Right ventricle myocardium superior (tissue), 1 donor: Measurements from ENCODE around the gene TRIM71. TPM values are rescaled to one million over a fixed set of nuclear protein-coding genes. Genes with fewer than 3 reads are reported as not detected.
"Not testable (repeated sequence)": the region's sequence is repeated elsewhere in the genome, so short reads cannot be mapped to it uniquely, and the experiment has no call there.

Experiments
- ATAC-seq: fragments of 200-7000 bp; cut with Tn5 transposase; one replicate; pipeline ENCODE4 v1.9.1; 2020; ENCODE audit warnings: mild to moderate bottlenecking; ENCODE audit not compliant: poor library complexity
- DNase-seq: peaks from one replicate; pipeline ENCODE4 v3.0.0-alpha.2; 2020
- intact Hi-C: fragments of 100-400 bp; cut with DNase I; formaldehyde crosslinking; loops from one replicate; pipeline ENCODE4 v1.11.2; 2022
- total RNA-seq: library from RNA; stranded (reverse); fragmentation: NEBNext Ultra II Directional; extraction: Animal tissue kit (Norgen Biotek cat#: 25700); gene quantifications from one replicate; pipeline ENCODE4 v1.2.1, GENCODE V29; 2021
- donor health status: DM: no; HTN: yes; CAD: no; lungs with severe emphysema.

Gene TRIM71
- total RNA-seq, 1 donor from 2014 or later = not detected

DNA sequence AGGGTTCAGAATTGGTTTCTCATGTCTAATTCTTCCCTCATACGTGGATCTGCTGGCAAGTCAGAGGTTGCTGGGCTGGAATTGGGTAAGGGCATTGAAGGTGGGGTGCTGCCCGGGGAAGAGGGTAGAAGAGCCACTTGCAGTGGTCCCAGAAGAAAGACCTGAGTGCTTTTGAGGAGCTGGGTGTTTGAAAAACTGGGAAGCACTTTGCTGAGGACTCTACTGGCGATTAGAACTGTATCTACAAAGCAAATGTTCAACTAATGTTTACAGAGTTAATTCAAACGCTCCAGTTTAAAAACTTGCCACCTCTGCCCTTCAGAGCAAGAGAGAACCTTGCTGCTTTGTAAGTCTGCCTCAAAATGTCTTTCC lies 21.9 kb downstream of the TRIM71 start:
- intact Hi-C loops = no loop called here
- ATAC-seq (no peak), DNase-seq (no peak)

- ATAC-seq (no peak), DNase-seq (no peak)
These were observed 22.5 kb downstream of the TRIM71 start for GRCh38 chr3:32840086-32840841.

GRCh38 chr3:32841341-32841740 lies 23.5 kb downstream of the TRIM71 start:
- no peak for ATAC-seq
- intact Hi-C loops = no loop called here
- DNase-seq = no peak

More at GRCh38 chr3:32840086-32840841, 22.5 kb downstream of the TRIM71 start:
- intact Hi-C loops = no loop called here

DNA sequence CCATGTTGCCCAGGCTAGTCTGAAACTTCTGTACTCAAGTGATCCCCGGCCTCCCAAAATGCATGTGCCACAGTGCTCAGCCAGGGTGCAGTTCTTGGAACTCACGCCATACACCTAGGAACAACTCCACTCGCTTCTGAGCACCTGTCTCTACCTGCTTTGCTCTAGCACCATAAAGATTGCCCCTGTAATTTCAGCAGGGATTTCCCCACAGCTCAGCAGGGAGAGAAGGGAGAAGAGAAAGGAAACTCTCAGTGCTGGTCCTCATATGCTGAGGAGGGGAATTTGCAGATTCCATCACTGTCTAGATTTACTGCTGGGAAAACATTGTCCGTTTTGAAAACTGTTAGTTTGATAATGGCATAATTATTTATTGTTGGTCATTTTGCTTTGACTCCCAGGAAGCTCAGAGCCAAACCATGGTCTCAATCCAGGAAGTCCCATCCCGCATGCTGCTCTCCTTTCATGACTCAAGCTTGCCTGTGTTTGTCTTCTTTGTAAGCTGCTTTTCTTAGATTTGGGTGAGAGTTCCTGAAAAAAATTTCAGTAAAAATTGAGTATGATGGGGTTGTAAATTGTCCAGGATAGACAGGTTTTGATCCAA lies 24.2 kb downstream of the TRIM71 start:
- intact Hi-C loops = no loop called here
- no peak for DNase-seq
- ATAC-seq = no peak

DNA sequence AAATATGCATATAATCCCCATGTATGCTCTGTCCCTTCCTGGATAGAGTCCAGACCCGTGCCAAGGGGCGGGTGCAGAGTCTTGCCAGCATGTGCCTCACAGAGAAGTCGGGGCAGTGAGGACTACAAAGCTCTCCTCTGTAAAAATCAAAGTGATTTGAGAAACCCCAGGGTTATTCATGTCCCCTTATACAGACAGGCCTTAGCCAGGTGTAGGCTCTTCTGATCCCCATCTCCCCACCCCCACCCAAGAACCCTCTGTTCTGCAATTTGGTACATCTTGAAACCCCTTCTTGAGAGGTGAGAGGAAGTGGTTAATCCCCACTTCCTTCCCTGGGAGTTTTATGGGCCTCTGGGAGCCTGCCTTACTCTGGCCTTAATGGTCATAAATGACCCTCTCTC lies 24.7 kb downstream of the TRIM71 start:
- ATAC-seq (no peak), DNase-seq (no peak)
- intact Hi-C loops = no loop called here

DNA sequence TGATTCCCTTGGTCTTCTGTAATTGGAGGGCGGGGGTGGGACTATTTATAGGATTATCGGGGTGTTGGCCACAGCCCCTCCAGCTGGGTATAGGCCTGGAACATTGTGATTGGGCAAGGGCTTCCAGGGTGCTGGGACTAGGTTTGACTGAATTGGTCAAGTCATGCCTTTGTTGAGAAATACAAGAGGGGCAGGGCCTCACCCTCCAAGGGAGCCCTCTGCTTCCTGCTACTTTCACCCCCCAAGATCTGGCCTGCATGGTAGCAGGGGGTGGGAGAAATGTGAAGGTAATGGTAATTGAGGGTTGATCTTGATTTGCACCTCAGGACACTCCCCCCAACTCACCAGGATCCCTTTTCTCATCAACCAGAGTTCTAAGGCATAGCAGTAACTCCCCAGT lies 25.2 kb downstream of the TRIM71 start:
- ATAC-seq = no peak
- no peak for DNase-seq
- intact Hi-C loops = no loop called here

DNA sequence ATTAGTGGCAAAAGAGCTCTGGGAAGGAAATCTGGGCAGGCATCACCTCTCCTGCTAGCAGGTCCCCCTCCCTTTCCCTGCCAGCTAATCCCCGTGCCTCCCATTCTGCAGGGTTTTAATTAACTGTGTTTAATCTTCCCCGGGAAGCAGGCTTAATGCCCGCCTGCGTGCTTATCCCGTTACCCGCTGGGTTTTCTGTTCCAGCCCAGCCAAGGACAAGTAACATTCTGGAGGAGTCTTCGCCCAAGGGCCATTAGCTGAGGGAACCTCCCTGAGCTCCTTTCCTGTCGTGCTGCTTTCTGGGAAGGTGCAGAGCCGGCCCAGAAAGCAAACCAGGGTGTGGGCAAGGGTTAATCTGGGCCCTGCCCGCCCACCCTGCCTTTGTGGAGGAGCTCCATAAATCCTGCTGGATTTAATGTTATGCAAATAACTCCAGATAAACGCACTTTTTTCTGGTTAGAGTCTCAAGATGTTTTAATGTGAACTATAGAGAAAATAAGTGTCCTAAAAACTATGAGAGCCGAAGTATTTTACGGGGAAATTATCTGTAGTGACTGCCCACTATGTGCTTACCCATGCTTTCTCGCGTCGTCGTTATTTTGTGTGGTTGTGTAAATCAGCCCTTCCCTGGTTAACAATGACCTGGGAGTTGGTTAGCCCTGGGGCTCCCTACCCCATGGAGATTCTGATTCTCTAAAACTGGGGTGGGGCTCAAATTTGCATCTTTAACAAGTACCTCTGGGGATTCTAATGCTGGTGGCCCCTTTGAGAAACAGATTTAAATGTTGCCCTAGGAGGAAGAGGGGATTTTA lies 25.9 kb downstream of the TRIM71 start:
- intact Hi-C loops = no loop called here
- ATAC-seq (no peak), DNase-seq (no peak)

GRCh38 chr3:32844322-32844654 lies 26.5 kb downstream of the TRIM71 start:
- no peak for ATAC-seq
- intact Hi-C loops = no loop called here
- DNase-seq = no peak

DNA sequence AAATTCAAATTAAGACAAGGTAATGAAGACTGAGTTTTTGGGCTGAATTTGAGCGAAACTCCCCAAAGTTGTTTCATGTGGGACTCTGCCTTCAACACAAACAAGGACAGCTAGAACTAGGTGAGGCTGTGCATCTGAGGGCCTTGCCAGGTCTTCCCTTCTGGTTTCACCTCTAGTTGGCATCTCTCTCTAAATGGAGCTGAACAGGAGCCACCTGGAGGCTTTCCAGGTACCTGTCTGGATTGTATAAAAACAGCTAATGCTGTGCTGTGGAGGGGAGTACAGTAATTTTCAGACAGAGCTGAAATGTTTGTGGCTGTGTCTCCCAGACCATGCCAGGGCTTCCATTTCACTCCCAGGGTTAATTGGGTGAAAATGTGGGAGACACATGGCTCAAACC lies 27.1 kb downstream of the TRIM71 start:
- intact Hi-C loops = no loop called here
- DNase-seq = no peak
- ATAC-seq = no peak

GRCh38 chr3:32845546-32845945 lies 27.7 kb downstream of the TRIM71 start:
- DNase-seq, intact Hi-C loops, ATAC-seq: not testable (repeated sequence)

- intact Hi-C loops, ATAC-seq, DNase-seq: not testable (repeated sequence)
These were observed 29.2 kb downstream of the TRIM71 start for GRCh38 chr3:32847045-32847444.

- ATAC-seq = peak; percentile 92
- intact Hi-C loops = no loop called here
- DNase-seq = no peak
These were observed 29.7 kb downstream of the TRIM71 start for GRCh38 chr3:32847528-32847927.

DNA sequence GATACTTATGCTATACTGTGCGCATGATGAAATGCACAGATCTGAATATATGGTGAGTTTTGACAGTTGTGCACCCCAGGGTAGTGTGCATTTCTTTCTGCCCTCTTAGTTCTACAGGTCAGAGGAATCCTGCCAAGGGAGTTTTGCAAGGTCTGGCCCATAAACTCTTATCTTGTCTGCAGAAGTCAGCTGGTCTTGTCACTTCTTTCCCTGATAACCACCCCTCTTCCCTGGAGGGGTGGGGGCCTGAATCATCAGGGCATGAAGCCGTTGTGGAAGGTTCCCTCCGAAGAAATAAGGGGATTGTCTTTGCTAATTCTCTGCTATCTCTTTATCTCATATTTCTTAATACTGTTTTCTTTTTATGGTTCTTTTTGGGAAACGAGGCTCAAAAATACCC lies 30.4 kb downstream of the TRIM71 start:
- ATAC-seq = peak; percentile 82
- DNase-seq = no peak
- intact Hi-C loops = no loop called here

- intact Hi-C loops = no loop called here
- no peak for DNase-seq
- ATAC-seq = no peak
These were observed 31.2 kb downstream of the TRIM71 start for GRCh38 chr3:32849046-32849445.

- no peak for DNase-seq
- ATAC-seq = no peak
- intact Hi-C loops = no loop called here
These were observed 32.4 kb downstream of the TRIM71 start for GRCh38 chr3:32850226-32850625.

DNA sequence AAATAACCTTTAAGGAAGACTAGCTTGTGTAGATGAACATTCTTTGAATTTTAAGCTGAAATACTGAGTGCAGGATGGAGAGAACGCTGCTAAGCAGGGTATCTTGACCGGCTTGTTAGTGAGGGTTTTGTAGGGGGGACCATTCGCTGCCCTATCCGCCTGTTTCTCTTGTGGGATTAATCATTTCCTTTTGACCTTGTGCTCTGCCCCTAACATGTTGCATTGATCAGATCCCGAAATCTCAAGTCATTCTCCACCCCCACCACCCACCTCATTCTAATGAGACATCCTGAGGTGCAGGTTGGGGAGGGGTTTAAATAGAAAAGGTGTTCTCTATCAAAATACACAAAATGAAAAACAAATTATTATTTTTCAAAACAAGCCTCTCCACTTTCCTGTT lies 32.8 kb downstream of the TRIM71 start:
- no peak for DNase-seq
- no peak for ATAC-seq
- intact Hi-C loops = no loop called here

GRCh38 chr3:32852146-32852545 lies 34.3 kb downstream of the TRIM71 start:
- DNase-seq (no peak), ATAC-seq (no peak)
- intact Hi-C loops = no loop called here

DNA sequence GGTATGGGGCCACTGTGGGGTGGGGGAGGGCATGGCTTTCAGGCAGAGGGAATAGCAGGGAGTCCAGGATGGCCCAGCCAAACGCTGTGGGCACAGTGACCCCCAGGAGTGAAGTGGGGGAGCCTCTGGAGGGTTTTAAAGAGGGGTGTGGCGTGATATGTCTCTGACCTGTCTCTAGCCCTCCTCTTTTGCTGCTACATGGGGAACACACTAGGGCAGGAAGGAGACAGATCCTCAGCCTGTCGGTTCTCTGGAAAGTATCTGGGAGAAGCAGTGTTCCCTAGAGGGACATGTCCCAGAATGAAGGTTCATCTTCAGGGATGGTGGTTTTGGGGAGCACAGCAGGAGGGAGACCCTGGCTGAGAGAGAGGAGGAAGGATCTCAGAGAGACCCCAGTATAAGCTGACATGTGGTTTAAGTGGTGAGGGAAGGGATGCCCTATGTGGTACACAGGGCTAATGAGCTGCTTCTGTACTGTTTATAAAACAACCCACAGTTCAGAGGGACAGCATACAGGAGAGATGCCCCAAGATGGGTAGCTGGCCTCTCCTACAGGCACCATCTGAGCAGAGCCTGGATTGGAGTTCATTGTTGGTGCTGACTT lies 37.7 kb downstream of the TRIM71 start:
- intact Hi-C loops = no loop called here
- DNase-seq (no peak), ATAC-seq (no peak)

DNA sequence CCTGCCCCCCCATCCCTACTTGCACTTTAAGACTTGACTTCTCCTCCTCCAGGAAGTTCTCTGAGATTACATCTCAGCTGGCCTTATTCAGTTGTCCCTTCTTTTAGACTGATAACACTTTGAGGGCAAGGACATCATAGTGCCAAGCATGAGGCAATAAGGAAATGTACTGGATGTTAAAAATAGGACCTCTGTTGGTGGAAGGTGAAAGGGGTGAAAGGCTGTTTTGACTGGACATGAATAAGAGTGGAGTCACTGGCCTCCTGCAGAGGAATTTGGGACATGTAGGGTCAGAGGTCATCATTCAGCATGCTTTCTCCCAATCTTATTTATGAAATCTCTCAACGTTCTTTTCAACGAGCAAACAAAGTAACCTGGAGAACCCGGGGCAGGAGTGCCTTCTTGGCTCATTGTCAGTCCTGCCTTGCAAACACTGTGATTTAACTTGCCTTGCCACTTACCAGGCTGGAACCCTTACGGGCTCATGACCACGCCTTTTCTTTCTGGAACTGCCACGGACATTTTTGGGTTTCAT lies 38.6 kb downstream of the TRIM71 start:
- ATAC-seq (peak; percentile 57), DNase-seq (no peak)
- intact Hi-C loops = no loop called here
